Hematopoietic multipotent progenitor cell (in vitro differentiated cells): Measurements from ENCODE around the gene MRPL33. TPM values are rescaled to one million over a fixed set of nuclear protein-coding genes. Genes with fewer than 3 reads are reported as not detected.

Experiments used
- DNase-seq, 3 donors: peaks; one replicate each; pipeline ENCODE4 v3.0.0-alpha.2; 2011 to 2015; ENCODE audit warnings: low read depth in 2 of 3, low spot score in 2 of 3
- total RNA-seq: library from RNA; depleted of rRNA; stranded (reverse); fragments of >200 nt; gene quantifications from one replicate; pipeline ENCODE4 v1.2.3, GENCODE V29; 2012

MRPL33 gene
- total RNA-seq, 1 donor: 9.2 TPM

DNA sequence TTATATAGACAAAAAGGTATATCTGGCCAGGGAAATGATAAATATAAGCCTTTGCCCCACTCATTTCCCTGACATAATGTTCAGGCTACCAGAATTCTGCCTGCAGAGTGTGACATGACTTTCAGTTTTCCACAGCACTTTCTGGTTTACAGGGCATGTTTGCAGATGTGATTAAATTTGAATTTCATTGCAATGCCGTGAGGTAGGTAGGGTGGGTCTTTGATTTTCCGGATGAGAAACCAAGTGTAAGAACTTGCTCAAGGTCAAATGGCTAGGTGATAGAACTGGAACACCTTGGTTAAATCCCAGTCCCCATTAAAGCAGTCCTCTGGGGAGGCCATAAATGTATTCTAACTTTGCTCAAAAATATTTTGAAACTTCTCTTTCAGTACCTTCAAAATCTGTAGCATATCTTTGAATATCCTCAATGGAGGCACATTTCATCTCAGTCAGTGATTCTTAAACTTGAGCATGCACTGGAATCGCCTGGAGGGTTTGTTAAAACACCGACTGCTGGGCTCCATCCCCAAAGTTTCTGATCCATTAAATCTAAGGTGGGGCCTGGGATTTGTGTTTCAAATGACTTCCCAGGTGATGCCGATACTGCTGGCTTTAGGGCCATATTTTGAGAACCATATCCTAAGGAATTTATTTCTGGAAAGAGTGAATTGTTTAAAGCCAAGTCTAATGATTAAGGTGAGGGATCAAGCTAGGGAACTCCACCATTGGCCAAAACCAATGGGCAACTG lies 35.0 kb downstream of the MRPL33 start:
- no peak for DNase-seq

GRCh38 chr2:27807476-27807875 lies 36.0 kb downstream of the MRPL33 start:
- DNase-seq: peak in 2 of 3 donors; percentile 12 to 31

DNA sequence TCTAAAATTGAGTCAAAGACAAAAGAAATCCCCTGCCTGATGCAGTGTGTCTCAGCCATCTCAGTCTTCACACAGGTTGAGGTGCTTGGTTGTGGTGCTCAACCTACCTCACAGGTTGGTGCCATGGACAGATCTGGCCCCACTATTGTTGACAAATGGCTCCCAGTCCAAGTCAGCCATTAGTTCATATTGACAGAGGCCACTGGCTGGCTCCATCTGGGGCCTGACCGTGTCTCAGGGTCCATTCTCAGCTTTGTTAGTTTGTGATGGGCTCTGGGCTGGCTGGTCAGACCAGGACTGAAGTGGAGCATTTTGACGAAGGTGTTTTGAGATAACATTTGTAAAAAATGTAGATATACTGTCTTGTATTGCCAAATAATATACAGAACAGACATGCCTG lies 36.9 kb downstream of the MRPL33 start:
- no peak for DNase-seq

- DNase-seq: no peak
These were observed 37.5 kb downstream of the MRPL33 start for GRCh38 chr2:27808984-27809383.

GRCh38 chr2:27809761-27810241 lies 38.3 kb downstream of the MRPL33 start:
- peak in 1 of 3 donors; percentile 1 for DNase-seq

- DNase-seq: no peak
These were observed 38.9 kb downstream of the MRPL33 start for GRCh38 chr2:27810455-27810854.

DNA sequence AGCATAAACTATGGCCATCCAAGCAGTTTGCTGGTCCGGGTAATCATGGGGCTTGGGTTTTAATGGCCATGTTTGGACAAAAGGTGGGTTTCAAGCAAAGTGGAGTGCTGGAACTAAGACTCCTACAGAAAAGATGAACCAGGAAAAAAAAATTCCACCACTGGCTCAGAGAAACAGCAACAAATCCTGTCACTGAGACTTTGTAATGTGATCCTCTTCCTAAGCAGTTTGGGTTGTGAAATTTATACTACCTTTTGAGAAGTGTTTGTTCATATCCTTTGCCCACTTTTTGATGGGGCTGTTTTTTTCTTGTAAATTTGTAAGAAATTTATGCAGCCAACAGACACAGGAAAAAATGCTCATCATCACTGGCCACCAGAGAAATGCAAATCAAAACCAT lies 40.2 kb downstream of the MRPL33 start:
- no peak for DNase-seq

DNA sequence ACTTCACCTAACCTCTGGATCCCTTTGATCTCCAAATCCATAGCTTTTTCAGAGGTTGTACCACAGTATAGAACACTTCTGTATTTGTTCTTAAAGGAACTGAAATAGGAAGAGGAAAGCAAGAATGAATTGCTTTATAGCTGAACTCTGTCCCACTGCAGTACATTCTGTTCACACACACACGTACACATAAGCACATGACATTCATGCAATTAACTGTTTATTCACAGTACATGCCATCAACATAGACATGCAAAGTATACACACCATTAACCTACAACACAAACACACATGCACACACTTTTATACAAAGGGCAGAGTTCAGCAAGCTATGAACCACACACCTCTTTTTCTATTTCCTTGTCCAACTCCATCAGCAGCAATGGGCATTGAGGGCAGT lies 43.2 kb downstream of the MRPL33 start:
- DNase-seq: no peak

DNA sequence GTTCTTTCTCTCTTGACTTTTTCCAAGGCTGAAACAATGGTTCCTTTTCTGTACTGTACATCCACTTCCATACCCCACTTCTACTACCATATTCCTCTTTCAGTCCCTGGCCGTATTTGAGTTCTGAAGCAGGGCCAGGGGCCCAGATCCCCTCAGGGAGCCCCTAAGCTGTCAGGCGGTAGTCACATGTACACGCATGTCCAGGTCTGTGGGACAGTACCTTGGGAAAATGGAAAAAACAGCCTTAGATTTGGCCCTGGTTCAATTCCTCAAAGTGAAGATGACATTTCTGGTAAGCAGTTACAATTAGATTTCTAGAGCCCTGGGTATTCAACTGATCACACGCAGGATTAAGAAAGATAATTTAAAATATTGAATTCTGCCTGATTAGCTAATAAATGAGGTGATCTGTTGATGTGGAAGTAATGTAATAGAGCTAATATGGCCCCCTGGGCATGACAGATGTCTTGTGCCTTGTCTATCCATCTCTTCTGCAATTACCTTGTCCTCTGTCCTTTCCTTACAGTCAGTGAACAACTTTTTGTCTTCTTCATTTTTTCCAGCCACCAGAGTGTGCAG lies 44.4 kb downstream of the MRPL33 start:
- DNase-seq: no peak

DNA sequence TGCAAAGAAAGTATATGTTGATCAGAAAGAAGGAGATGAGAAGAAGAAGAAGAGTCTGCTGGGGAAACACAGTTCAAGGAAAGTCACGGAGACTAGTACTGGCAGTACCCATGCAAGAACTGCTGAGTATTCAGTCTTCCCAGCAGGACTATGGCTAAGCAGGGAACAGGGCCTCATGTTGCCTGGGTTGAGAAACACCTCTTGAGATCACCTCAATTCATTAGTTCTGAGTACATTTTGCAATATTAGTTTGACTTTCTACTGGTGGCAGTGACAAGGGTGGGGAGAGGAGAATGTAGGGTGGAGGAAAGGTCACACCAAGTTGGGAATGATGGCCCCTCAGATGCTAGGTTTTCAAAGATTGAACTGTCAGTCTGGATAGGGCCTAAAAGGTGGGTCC lies 50.5 kb downstream of the MRPL33 start:
- no peak for DNase-seq

- DNase-seq: no peak
These were observed 51.6 kb downstream of the MRPL33 start for GRCh38 chr2:27823135-27823534.

DNA sequence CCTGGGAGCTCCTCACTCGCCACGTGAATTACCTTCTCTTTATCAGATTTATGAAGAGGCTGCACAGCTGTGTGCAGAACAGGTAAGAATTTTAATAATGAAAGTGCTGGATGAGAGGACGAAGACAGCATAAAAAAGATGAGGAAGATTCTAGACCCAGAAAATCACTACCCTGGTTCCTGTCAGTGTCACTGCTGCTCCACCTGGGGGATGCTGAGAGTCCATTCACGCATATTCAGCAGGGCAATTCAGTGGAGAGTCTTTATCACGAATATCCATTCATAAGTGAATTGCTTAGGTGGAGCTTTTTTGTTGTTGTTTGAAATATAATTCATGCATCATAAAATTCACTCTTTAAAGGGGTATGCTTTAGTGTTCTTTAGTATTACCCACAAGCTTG lies 52.0 kb downstream of the MRPL33 start:
- DNase-seq: no peak

DNA sequence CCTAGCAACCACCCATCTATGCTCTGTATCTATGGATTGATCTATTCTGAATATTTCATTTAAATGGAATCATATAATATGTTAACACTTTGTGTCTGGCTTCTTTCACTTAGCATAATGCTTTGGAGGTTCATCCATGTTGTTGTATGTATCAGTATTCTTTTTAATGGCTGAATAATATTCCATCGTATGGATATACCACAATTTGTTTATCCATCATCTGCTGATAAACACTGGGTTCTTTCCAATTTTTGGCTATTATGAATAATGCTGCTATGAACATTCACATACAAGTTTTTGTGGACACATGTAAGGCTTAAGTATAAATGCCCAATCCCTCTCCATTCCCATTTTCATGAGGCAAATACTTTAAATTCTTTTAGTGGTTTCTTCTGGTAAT lies 52.9 kb downstream of the MRPL33 start:
- DNase-seq: no peak

GRCh38 chr2:27828305-27828704 lies 56.8 kb downstream of the MRPL33 start:
- DNase-seq: no peak

Other genes starting within 250 kb of the MRPL33 start
- 24.2 TPM for gene ZNF512, start 188.7 kb upstream of the MRPL33 start, total RNA-seq
- gene CCDC121, start 142.7 kb upstream of the MRPL33 start, total RNA-seq: 1.9 TPM
- 31.0 TPM for gene GPN1, start 142.7 kb upstream of the MRPL33 start, total RNA-seq
- gene SUPT7L, start 108.1 kb upstream of the MRPL33 start, total RNA-seq: 70.0 TPM
- gene SLC4A1AP, start 107.8 kb upstream of the MRPL33 start, total RNA-seq: 15.9 TPM
- 7.0 TPM for gene RBKS, start 118.7 kb downstream of the MRPL33 start, total RNA-seq
- 26.9 TPM for gene BABAM2, start 119.0 kb downstream of the MRPL33 start, total RNA-seq